HEK293T (cell line): ENCODE data around the gene BASP1.
"Not testable (repeated sequence)": the region's sequence is repeated elsewhere in the genome, so short reads cannot be mapped to it uniquely, and the experiment has no call there.

Experiments
- CTCF ChIA-PET: fragments of 350-600 bp; formaldehyde crosslinking; extraction: SDS; loops from one replicate; lab custom pipeline; 2021; ENCODE audit warnings: antibody characterized with exemption, inconsistent platforms; lab: Yijun Ruan, JAX
- POLR2A ChIA-PET: fragments of 350-600 bp; formaldehyde crosslinking; extraction: SDS; loops from one replicate; lab custom pipeline; 2020; ENCODE audit warnings: antibody characterized with exemption, inconsistent platforms; lab: Yijun Ruan, JAX
- DNase-seq: peaks from one replicate; pipeline ENCODE4 v3.0.0; 2012; ENCODE audit warnings: mixed read lengths; ENCODE audit errors: extremely low spot score
- ARNT ChIP-seq: fragments of 450-650 bp; IDR thresholded peaks from 2 replicates; pipeline ENCODE4 v1.6.1; 2017; ENCODE audit warnings: mild to moderate bottlenecking
- BHLHE40 ChIP-seq: fragments of 450-650 bp; IDR thresholded peaks from 2 replicates; pipeline ENCODE4 v1.6.1; 2016; ENCODE audit warnings: mild to moderate bottlenecking, moderate library complexity, borderline replicate concordance
- CTBP1 ChIP-seq: fragments of 450-650 bp; IDR thresholded peaks from 2 replicates; pipeline ENCODE4 v1.6.1; 2016; ENCODE audit warnings: borderline replicate concordance
- ELF4 ChIP-seq: fragments of 450-650 bp; IDR thresholded peaks from 2 replicates; pipeline ENCODE4 v1.6.1; 2017; ENCODE audit warnings: antibody characterized with exemption
- FOXA1 ChIP-seq: fragments of 450-650 bp; IDR thresholded peaks from 2 replicates; pipeline ENCODE4 v1.6.1; 2016; ENCODE audit warnings: mild to moderate bottlenecking
- FOXK2 ChIP-seq: fragments of 450-650 bp; IDR thresholded peaks from 2 replicates; pipeline ENCODE4 v1.6.1; 2016; ENCODE audit warnings: mild to moderate bottlenecking
- FOXM1 ChIP-seq: fragments of 450-650 bp; IDR thresholded peaks from 2 replicates; pipeline ENCODE4 v1.6.1; 2017; ENCODE audit warnings: mild to moderate bottlenecking, borderline replicate concordance
- HDGF ChIP-seq: fragments of 450-650 bp; IDR thresholded peaks from 2 replicates; pipeline ENCODE4 v1.6.1; 2017; ENCODE audit warnings: antibody characterized with exemption, borderline replicate concordance
- L3MBTL2 ChIP-seq: fragments of 450-650 bp; conservative IDR thresholded peaks from 2 replicates; pipeline ENCODE4 v1.6.1; 2016; ENCODE audit warnings: mild to moderate bottlenecking
- LEF1 ChIP-seq: fragments of 450-650 bp; IDR thresholded peaks from 2 replicates; pipeline ENCODE4 v1.6.1; 2017; ENCODE audit warnings: mild to moderate bottlenecking, borderline replicate concordance
- NFRKB ChIP-seq: fragments of 450-650 bp; IDR thresholded peaks from 2 replicates; pipeline ENCODE4 v1.6.1; 2016; ENCODE audit warnings: mild to moderate bottlenecking, moderate library complexity
- SP1 ChIP-seq: fragments of 450-650 bp; IDR thresholded peaks from 2 replicates; pipeline ENCODE4 v1.6.1; 2017
- SUZ12 ChIP-seq: fragments of 450-650 bp; IDR thresholded peaks from 2 replicates; pipeline ENCODE4 v1.6.1; 2016; ENCODE audit warnings: mild to moderate bottlenecking
- TARDBP ChIP-seq: fragments of 450-650 bp; IDR thresholded peaks from 2 replicates; pipeline ENCODE4 v1.6.1; 2016
- ZNF384 ChIP-seq: fragments of 450-650 bp; IDR thresholded peaks from 2 replicates; pipeline ENCODE4 v1.6.1; 2016
- TF ChIP-seq, protein P1 (sequence below): fragments of 450-650 bp; IDR thresholded peaks from 2 replicates; pipeline ENCODE4 v1.6.1; 2016

Gene BASP1

DNA sequence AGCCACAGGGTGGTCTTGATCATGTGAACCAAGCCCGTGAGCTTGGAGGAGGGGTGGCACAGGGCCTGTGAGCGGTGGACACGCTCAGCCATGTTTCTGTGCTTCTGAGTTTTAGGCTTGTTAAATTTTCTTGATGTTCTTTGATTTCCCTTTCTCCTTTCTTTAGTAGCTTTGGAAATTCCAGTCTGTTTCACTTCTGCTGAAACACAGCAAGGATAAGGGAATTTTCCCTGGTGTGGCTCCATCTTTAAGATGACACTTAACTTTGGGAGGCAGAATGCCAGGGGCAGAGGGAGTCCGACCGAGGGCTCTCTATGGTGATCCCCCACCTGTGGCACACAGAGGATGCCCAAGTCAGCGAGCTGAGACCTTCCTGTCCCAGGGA, 29.7 kb upstream of the BASP1 start:
- CTCF ChIA-PET, result interaction anchor here (1.2 kb wide), 1 partner anchor 55 kb away, joined by 3 read pairs; no protein-coding TSS in a partner anchor
- POLR2A ChIA-PET, result no interaction called here
- no peak for DNase-seq
- TF ChIP-seq L3MBTL2 (no peak), SP1 (no peak), LEF1 (no peak), FOXA1 (no peak), NFRKB (no peak), ELF4 (no peak), FOXK2 (no peak), ZNF384 (no peak), HDGF (no peak), CTBP1 (no peak)

DNA sequence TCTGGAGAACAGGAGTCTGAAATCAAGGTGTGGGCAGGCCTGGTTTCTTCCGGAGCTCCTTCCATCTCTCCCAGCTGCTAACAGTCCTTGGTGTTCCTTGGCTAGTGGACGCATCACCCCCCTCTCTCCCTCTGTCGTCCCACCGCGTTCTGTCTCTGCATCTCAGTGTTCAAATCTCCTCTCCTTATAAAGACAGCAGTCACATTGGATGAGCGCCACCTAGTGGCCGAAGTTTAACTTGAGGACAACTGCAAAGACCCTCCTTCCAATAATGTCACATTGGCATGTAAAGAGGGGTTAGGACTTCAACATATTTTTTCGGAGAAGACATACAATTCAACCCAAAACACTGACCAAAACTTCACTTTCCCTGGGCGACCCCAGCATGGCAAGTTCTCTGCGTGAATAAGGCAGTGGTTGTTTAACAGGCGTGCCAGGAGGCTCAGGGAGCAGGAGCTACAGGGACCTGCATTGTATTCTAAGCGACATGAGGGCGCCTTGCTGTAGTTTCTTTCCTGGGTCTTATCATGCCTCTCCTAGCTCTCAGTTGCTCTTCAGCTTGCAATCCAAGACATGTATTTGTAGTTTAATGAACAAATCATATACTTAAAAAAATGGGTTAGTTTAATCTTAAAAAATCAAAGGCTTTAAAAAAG, 27.9 kb upstream of the BASP1 start:
- peak; percentile 68 for DNase-seq
- ChIA-PET CTCF (interaction anchor here (0.6 to 3.7 kb wide), 41 partner anchors 9 to 1116 kb away, joined by 3 to 28 read pairs (median 4); no protein-coding TSS in a partner anchor), POLR2A (no interaction called here)
- TF ChIP-seq SP1, result no peak
- TF ChIP-seq FOXM1, result no peak
- TF ChIP-seq HDGF, result no peak
- TF ChIP-seq ARNT, result no peak
- no peak for TF ChIP-seq FOXA1
- no peak for TF ChIP-seq NFRKB
- TF ChIP-seq BHLHE40, result no peak
- no peak for TF ChIP-seq ZNF384
- no peak for TF ChIP-seq L3MBTL2
- TF ChIP-seq TARDBP, result no peak
- no peak for TF ChIP-seq SUZ12
- TF ChIP-seq, protein P1, sequence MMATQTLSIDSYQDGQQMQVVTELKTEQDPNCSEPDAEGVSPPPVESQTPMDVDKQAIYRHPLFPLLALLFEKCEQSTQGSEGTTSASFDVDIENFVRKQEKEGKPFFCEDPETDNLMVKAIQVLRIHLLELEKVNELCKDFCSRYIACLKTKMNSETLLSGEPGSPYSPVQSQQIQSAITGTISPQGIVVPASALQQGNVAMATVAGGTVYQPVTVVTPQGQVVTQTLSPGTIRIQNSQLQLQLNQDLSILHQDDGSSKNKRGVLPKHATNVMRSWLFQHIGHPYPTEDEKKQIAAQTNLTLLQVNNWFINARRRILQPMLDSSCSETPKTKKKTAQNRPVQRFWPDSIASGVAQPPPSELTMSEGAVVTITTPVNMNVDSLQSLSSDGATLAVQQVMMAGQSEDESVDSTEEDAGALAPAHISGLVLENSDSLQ, result no peak
- no peak for TF ChIP-seq CTBP1
- TF ChIP-seq LEF1, result no peak
- no peak for TF ChIP-seq ELF4
- no peak for TF ChIP-seq FOXK2

DNA sequence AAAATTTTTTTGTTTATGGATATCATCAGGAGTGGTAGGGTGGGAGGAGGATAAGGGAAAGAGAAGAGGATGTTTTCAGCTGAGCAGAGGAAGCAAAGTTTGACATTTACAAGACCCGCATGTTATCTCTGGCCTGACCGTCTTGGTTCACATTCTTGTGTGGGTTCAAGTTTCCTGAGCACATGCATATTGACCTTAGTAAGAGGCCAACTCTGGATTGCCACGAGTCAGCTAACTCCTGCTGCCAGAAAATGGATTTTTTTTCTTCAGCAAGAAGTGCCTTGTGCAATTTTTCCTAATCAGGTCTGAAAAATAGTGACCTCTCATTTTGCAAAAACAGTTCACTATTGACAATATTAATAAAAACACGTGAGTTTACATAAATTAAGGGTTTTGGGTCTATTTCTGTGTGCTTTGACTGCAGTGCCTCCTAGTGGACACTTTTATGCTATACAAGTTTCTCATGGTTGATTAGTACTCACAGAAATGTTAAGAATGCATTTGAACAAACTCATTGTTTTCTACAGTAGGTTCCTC, 27.1 kb upstream of the BASP1 start:
- TF ChIP-seq FOXK2 (no peak), L3MBTL2 (no peak), SP1 (no peak), BHLHE40 (no peak), CTBP1 (no peak), FOXM1 (no peak), ELF4 (no peak), NFRKB (no peak), LEF1 (no peak), ZNF384 (no peak)
- TF ChIP-seq, protein P1, result no peak
- POLR2A ChIA-PET, result no interaction called here
- CTCF ChIA-PET, result interaction anchor here (0.6 to 3.7 kb wide), 39 partner anchors 9 to 1116 kb away, joined by 3 to 28 read pairs (median 4); no protein-coding TSS in a partner anchor
- peak; percentile 22 for DNase-seq

DNA sequence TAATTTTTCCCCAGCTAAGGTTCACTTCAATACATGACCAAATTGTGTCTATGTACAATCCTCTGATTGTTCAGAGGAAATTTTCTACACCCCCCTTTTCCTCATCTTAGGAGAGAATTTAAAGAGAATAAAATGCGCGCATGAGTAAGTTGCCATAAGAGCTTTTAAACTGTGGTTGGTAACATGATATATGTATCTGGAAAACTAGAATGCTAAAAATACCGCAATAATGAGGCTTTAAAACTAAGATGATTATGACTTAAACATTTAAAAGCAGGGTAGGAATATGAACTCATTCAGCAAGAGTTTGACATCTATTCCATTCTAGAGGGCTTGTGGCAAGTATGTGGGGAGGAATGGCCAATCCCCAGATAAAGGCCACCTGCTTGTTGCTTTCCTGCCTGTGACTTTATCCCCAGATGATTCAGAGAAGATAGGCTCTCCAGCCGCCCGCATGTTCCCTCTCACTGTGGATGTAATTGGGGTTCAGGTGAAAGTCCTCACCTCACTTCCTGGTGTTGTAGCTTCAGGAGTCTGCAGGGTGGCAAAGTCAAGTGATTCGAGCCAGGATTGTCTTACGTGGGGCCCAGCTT, 26.5 kb upstream of the BASP1 start:
- POLR2A ChIA-PET, result no interaction called here
- TF ChIP-seq SP1 (no peak), NFRKB (no peak), FOXM1 (no peak)
- CTCF ChIA-PET, result interaction anchor here (0.6 to 3.7 kb wide), 16 partner anchors 10 to 1030 kb away, joined by 3 to 28 read pairs (median 6); no protein-coding TSS in a partner anchor
- DNase-seq, result no peak

DNA sequence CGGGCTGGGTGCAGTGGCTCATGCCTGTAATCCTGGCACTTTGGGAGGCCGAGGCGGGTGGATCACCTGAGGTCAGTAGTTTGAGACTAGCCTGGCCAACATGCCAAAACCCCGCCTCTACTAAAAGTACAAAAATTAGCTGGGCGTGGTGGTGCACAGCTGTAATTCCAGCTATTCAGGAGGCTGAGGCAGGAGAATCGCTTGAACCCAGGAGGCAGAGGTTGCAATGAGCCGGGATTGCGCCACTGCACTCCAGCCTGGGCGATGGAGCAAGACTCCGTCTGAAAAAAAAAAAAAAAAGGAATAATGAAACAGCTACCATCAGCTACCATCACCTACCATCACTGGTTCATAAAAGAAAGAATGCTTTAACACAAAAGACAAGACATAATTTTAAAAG, 25.9 kb upstream of the BASP1 start:
- CTCF ChIA-PET, result interaction anchor here (0.7 to 3.7 kb wide), 4 partner anchors 19 to 416 kb away, joined by 3 to 22 read pairs (median 3); no protein-coding TSS in a partner anchor
- DNase-seq, POLR2A ChIA-PET: not testable (repeated sequence)

DNA sequence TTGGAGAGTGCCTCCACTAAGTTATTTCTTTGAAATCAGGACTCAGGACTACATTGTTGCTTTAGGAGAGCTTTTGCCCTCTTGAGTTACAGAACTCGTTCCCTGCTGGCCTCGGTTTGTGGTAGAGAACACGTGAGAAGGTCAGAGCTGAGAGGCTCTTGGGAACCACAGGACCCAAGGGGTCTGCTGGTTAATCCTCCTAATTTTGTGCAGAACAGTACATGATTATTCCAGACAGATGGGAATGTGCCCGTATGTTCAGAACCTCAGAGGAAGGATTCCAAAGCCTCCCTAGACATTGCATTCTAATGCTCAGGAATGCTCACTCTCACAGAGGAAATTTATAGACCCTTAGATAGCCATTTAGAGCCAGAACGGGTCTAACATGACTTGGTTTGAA, 25.2 kb upstream of the BASP1 start:
- TF ChIP-seq LEF1, result no peak
- TF ChIP-seq SUZ12, result no peak
- TF ChIP-seq L3MBTL2, result no peak
- TF ChIP-seq ELF4, result no peak
- TF ChIP-seq FOXK2, result no peak
- no peak for TF ChIP-seq ARNT
- TF ChIP-seq, protein P1, result no peak
- TF ChIP-seq HDGF, result no peak
- TF ChIP-seq NFRKB, result no peak
- no peak for TF ChIP-seq SP1
- TF ChIP-seq BHLHE40, result no peak
- no peak for TF ChIP-seq ZNF384
- no peak for TF ChIP-seq TARDBP
- ChIA-PET CTCF (interaction anchor here (1.2 to 3.7 kb wide), 2 partner anchors 18 to 259 kb away, joined by 3 to 22 read pairs; no protein-coding TSS in a partner anchor), POLR2A (no interaction called here)
- DNase-seq, result no peak
